Prostate gland (tissue), 2 donors: Measurements from ENCODE around the gene SLFN13.

Experiments
- CTCF ChIP-seq, 4 experiments: fragments of 200-600 bp in 2 of 4; fragments of 450-650 bp in 2 of 4; sonication (generic) in 2 of 4; IDR thresholded peaks; 1 replicate in 3 of 4; 2 replicates in 1 of 4; pipeline ENCODE4 v1.5.1; 2016 to 2019; ENCODE audit warnings: antibody characterized with exemption in 4 of 4, mild to moderate bottlenecking in 2 of 4, moderate library complexity in 2 of 4
- POLR2A ChIP-seq: fragments of 450-650 bp; IDR thresholded peaks from one replicate; pipeline ENCODE4 v1.6.1; 2016; ENCODE audit warnings: antibody characterized with exemption, mild to moderate bottlenecking

GRCh38 chr17:35491417-35491816, 42.9 kb upstream of the SLFN13 start:
- TF ChIP-seq CTCF (IDR thresholded peaks at IDR 0.05): no peak
- TF ChIP-seq POLR2A: no peak
